Measurements from ENCODE around the gene IFT43.

Gene IFT43

GRCh38 chr14:75984674-75985073, 889 bp upstream of the IFT43 start:
- no peak overlapping the region for H3K4me3 ChIP-seq (ENCODE audit: low read depth, low read length)
- no peak for DNase-seq (ENCODE audit: low read depth)
- no peak for TF ChIP-seq CTCF (conservative IDR thresholded peaks at IDR 0.05; ENCODE audit: low read depth, low read length)

- TF ChIP-seq CTCF (conservative IDR thresholded peaks at IDR 0.05; ENCODE audit: low read depth, low read length), result no peak
- H3K4me3 ChIP-seq (ENCODE audit: low read depth, low read length), result peak overlapping the region; percentile 88
- no peak for DNase-seq (ENCODE audit: low read depth)
These were observed 839 bp downstream of the IFT43 start for GRCh38 chr14:75986439-75986765.

- no peak for DNase-seq (ENCODE audit: low read depth)
- H3K4me3 ChIP-seq (ENCODE audit: low read depth, low read length), result no peak overlapping the region
- TF ChIP-seq CTCF (conservative IDR thresholded peaks at IDR 0.05; ENCODE audit: low read depth, low read length), result no peak
These were observed 1.8 kb downstream of the IFT43 start for GRCh38 chr14:75987201-75987970.

GRCh38 chr14:75989134-75989533, 3.6 kb downstream of the IFT43 start:
- DNase-seq (ENCODE audit: low read depth), result peak; percentile 70
- no peak for TF ChIP-seq CTCF (conservative IDR thresholded peaks at IDR 0.05; ENCODE audit: low read depth, low read length)
- no peak overlapping the region for H3K4me3 ChIP-seq (ENCODE audit: low read depth, low read length)

- no peak overlapping the region for H3K4me3 ChIP-seq (ENCODE audit: low read depth, low read length)
- no peak for DNase-seq (ENCODE audit: low read depth)
- no peak for TF ChIP-seq CTCF (conservative IDR thresholded peaks at IDR 0.05; ENCODE audit: low read depth, low read length)
These were observed 4.7 kb downstream of the IFT43 start for GRCh38 chr14:75990297-75990696.

- H3K4me3 ChIP-seq (ENCODE audit: low read depth, low read length), result no peak overlapping the region
- no peak for TF ChIP-seq CTCF (conservative IDR thresholded peaks at IDR 0.05; ENCODE audit: low read depth, low read length)
- no peak for DNase-seq (ENCODE audit: low read depth)
These were observed 6.2 kb downstream of the IFT43 start for GRCh38 chr14:75991753-75992152.

- no peak for DNase-seq (ENCODE audit: low read depth)
- no peak overlapping the region for H3K4me3 ChIP-seq (ENCODE audit: low read depth, low read length)
- no peak for TF ChIP-seq CTCF (conservative IDR thresholded peaks at IDR 0.05; ENCODE audit: low read depth, low read length)
These were observed 8.0 kb downstream of the IFT43 start for GRCh38 chr14:75993567-75994041.
